ENCODE results near the gene GAL3ST3.

Gene GAL3ST3

GRCh38 chr11:66069715-66070603 is 21.0 kb upstream of the GAL3ST3 start, which contains the start of gene PACS1:
TSS of gene PACS1 (plus strand) at chr11:66070272. CDS start at chr11:66070487, 215 bp downstream.
- peak; percentile 71 to 78 for DNase-seq (ENCODE audit: low read depth in 2 of 2)

- no peak for DNase-seq (ENCODE audit: low read depth in 2 of 2)
These were observed 20.2 kb upstream of the GAL3ST3 start for GRCh38 chr11:66068923-66069714.

GRCh38 chr11:66068154-66068821 is 19.3 kb upstream of the GAL3ST3 start:
- DNase-seq (ENCODE audit: low read depth in 2 of 2): peak; percentile 58 to 70

- DNase-seq (ENCODE audit: low read depth in 2 of 2): no peak
These were observed 18.7 kb upstream of the GAL3ST3 start for GRCh38 chr11:66067640-66068039.

- no peak for DNase-seq (ENCODE audit: low read depth in 2 of 2)
These were observed 17.8 kb upstream of the GAL3ST3 start for GRCh38 chr11:66066751-66067150.

- no peak for DNase-seq (ENCODE audit: low read depth in 2 of 2)
These were observed 15.6 kb upstream of the GAL3ST3 start for GRCh38 chr11:66064571-66064970.

GRCh38 chr11:66063900-66064299 is 14.9 kb upstream of the GAL3ST3 start:
- no peak for DNase-seq (ENCODE audit: low read depth in 2 of 2)

GRCh38 chr11:66062408-66062807 is 13.4 kb upstream of the GAL3ST3 start:
- no peak for DNase-seq (ENCODE audit: low read depth in 2 of 2)

GRCh38 chr11:66061268-66061667 is 12.3 kb upstream of the GAL3ST3 start:
- DNase-seq (ENCODE audit: low read depth in 2 of 2): no peak

- DNase-seq (ENCODE audit: low read depth in 2 of 2): no peak
These were observed 11.2 kb upstream of the GAL3ST3 start for GRCh38 chr11:66059966-66060680.

- no peak for DNase-seq (ENCODE audit: low read depth in 2 of 2)
These were observed 7.5 kb upstream of the GAL3ST3 start for GRCh38 chr11:66056501-66056900.

- DNase-seq (ENCODE audit: low read depth in 2 of 2): no peak
These were observed 6.1 kb upstream of the GAL3ST3 start for GRCh38 chr11:66055021-66055420.

GRCh38 chr11:66052664-66052982 is 3.7 kb upstream of the GAL3ST3 start:
- no peak for DNase-seq (ENCODE audit: low read depth in 2 of 2)

GRCh38 chr11:66051766-66052663 is 3.1 kb upstream of the GAL3ST3 start, which contains the start of gene SF3B2:
TSS of gene SF3B2 (plus strand) at chr11:66052364. CDS start at chr11:66052385, 21 bp downstream.
- DNase-seq (ENCODE audit: low read depth in 2 of 2): peak; percentile 92

GRCh38 chr11:66051371-66051765 is 2.4 kb upstream of the GAL3ST3 start:
- no peak for DNase-seq (ENCODE audit: low read depth in 2 of 2)

GRCh38 chr11:66050581-66051231 is 1.7 kb upstream of the GAL3ST3 start:
- DNase-seq (ENCODE audit: low read depth in 2 of 2): no peak

GRCh38 chr11:66047541-66048365 is 1.2 kb downstream of the GAL3ST3 start:
- DNase-seq (ENCODE audit: low read depth in 2 of 2): no peak

- DNase-seq (ENCODE audit: low read depth in 2 of 2): no peak
These were observed 2.1 kb downstream of the GAL3ST3 start for GRCh38 chr11:66046901-66047300.

- DNase-seq (ENCODE audit: low read depth in 2 of 2): peak; percentile 71 to 75
These were observed 3.8 kb downstream of the GAL3ST3 start for GRCh38 chr11:66045177-66045639.

Data from stimulated activated CD8-positive, alpha-beta memory T cell treated with anti-CD3 and anti-CD28 coated beads, Interleukin-2, amount 100 ng/mL, for 48 hours (primary cell).